WTC11 (cell line): Measurements from ENCODE around the gene LRRC47. TPM values are rescaled to one million over a fixed set of nuclear protein-coding genes. Genes with fewer than 3 reads are reported as not detected.

Experiments
- ATAC-seq: fragments of 200-7000 bp; cut with Tn5 transposase; 2 replicates; pipeline ENCODE4 v1.10.0; 2021; ENCODE audit warnings: mild to moderate bottlenecking, moderate library complexity
- CTCF ChIA-PET: fragments of 300-600 bp; sonication (Branson Sonifier 250); formaldehyde crosslinking; loops from one replicate; lab custom pipeline; 2021; ENCODE audit warnings: antibody characterized with exemption; lab: Charles Lee
- POLR2A ChIA-PET: fragments of 350-600 bp; sonication (Branson Sonifier 250); formaldehyde crosslinking; loops from one replicate; lab custom pipeline; 2021; ENCODE audit warnings: antibody characterized with exemption; lab: Charles Lee
- DNase-seq: peaks from one replicate; pipeline ENCODE4 v3.0.0; 2021; ENCODE audit warnings: low spot score
- H3K27ac Mint-ChIP-seq: 2 replicates; pipeline ENCODE4 v1.8.0; 2021; ENCODE audit warnings: mixed read lengths
- H3K27me3 Mint-ChIP-seq: 2 replicates; pipeline ENCODE4 v1.8.0; 2021; ENCODE audit warnings: low read depth, mild to moderate bottlenecking, moderate library complexity, mixed read lengths
- H3K36me3 Mint-ChIP-seq: 2 replicates; pipeline ENCODE4 v1.8.0; 2021; ENCODE audit warnings: mixed read lengths
- H3K4me1 Mint-ChIP-seq: 2 replicates; pipeline ENCODE4 v1.8.0; 2022; ENCODE audit warnings: mixed read lengths
- H3K4me3 Mint-ChIP-seq: 2 replicates; pipeline ENCODE4 v1.8.0; 2021; ENCODE audit warnings: mild to moderate bottlenecking, moderate library complexity, mixed read lengths
- H3K9me3 Mint-ChIP-seq: 2 replicates; pipeline ENCODE4 v1.8.0; 2021; ENCODE audit warnings: mixed read lengths
- AFF4 ChIP-seq: sonication (generic); formaldehyde crosslinking; IDR thresholded peaks from 2 replicates; pipeline ENCODE4 v1.8.1; 2023; ENCODE audit warnings: mild to moderate bottlenecking, missing genetic modification reagents, borderline replicate concordance
- ATF3 ChIP-seq: sonication (generic); formaldehyde crosslinking; conservative IDR thresholded peaks from 2 replicates; pipeline ENCODE4 v1.8.1; 2022; ENCODE audit warnings: mild to moderate bottlenecking, missing genetic modification reagents
- FOXJ3 ChIP-seq: sonication (generic); formaldehyde crosslinking; IDR thresholded peaks from 2 replicates; pipeline ENCODE4 v1.9.0; 2021; ENCODE audit warnings: missing genetic modification reagents, mild to moderate bottlenecking, borderline replicate concordance
- FOXK1 ChIP-seq: sonication (generic); formaldehyde crosslinking; IDR thresholded peaks from 2 replicates; pipeline ENCODE4 v1.8.0; 2022; ENCODE audit warnings: mild to moderate bottlenecking, moderate library complexity, missing genetic modification reagents
- FOXP1 ChIP-seq: sonication (generic); formaldehyde crosslinking; IDR thresholded peaks from 2 replicates; pipeline ENCODE4 v1.8.0; 2022; ENCODE audit warnings: missing genetic modification reagents, mild to moderate bottlenecking, moderate library complexity, borderline replicate concordance
- HMGXB4 ChIP-seq: sonication (generic); formaldehyde crosslinking; IDR thresholded peaks from 2 replicates; pipeline ENCODE4 v1.8.1; 2023; ENCODE audit warnings: mild to moderate bottlenecking, moderate library complexity, missing genetic modification reagents
- IRF2 ChIP-seq: sonication (generic); formaldehyde crosslinking; IDR thresholded peaks from 2 replicates; pipeline ENCODE4 v1.8.0; 2022; ENCODE audit warnings: low read depth, missing genetic modification reagents, borderline replicate concordance
- JUN ChIP-seq: sonication (generic); formaldehyde crosslinking; IDR thresholded peaks from 2 replicates; pipeline ENCODE4 v1.8.0; 2023; ENCODE audit warnings: mild to moderate bottlenecking, missing genetic modification reagents
- NR3C1 ChIP-seq: sonication (generic); formaldehyde crosslinking; conservative IDR thresholded peaks from 2 replicates; pipeline ENCODE4 v1.8.1; 2023; ENCODE audit warnings: low read depth, mild to moderate bottlenecking, missing genetic modification reagents
- TEAD1 ChIP-seq: sonication (generic); formaldehyde crosslinking; IDR thresholded peaks from 2 replicates; pipeline ENCODE4 v1.8.0; 2022; ENCODE audit warnings: mild to moderate bottlenecking, missing genetic modification reagents
- TEAD4 ChIP-seq: sonication (generic); formaldehyde crosslinking; IDR thresholded peaks from 2 replicates; pipeline ENCODE4 v1.8.0; 2022; ENCODE audit warnings: mild to moderate bottlenecking, missing genetic modification reagents
- ZNF219 ChIP-seq: sonication (generic); formaldehyde crosslinking; IDR thresholded peaks from 2 replicates; pipeline ENCODE4 v1.8.0; 2023; ENCODE audit warnings: missing genetic modification reagents, mild to moderate bottlenecking, borderline replicate concordance
- ZNF232 ChIP-seq: sonication (generic); formaldehyde crosslinking; IDR thresholded peaks from 2 replicates; pipeline ENCODE4 v1.8.0; 2022; ENCODE audit warnings: mild to moderate bottlenecking, missing genetic modification reagents
- ZNF416 ChIP-seq: fragments of 250-450 bp; sonication (Bioruptor Pico); IDR thresholded peaks from 2 replicates; pipeline ENCODE4 v1.9.0; 2021; ENCODE audit warnings: mild to moderate bottlenecking, inconsistent platforms
- ZNF671 ChIP-seq: fragments of 250-450 bp; sonication (Bioruptor Pico); IDR thresholded peaks from 2 replicates; pipeline ENCODE4 v1.8.0; 2021; ENCODE audit warnings: mild to moderate bottlenecking
- total RNA-seq: library from RNA; stranded (reverse); gene quantifications from 3 replicates; pipeline ENCODE4 v1.2.3, GENCODE V29; 2021
- TF ChIP-seq, protein P1 (sequence below): fragments of 250-450 bp; sonication (Bioruptor Pico); IDR thresholded peaks from 2 replicates; pipeline ENCODE4 v1.9.0; 2021; ENCODE audit warnings: mild to moderate bottlenecking, borderline replicate concordance
- TF ChIP-seq, protein P2 (sequence below): sonication (generic); formaldehyde crosslinking; IDR thresholded peaks from 2 replicates; pipeline ENCODE4 v1.8.0; 2022; ENCODE audit warnings: missing genetic modification reagents
- TF ChIP-seq, protein P3 (sequence below): sonication (generic); formaldehyde crosslinking; IDR thresholded peaks from 2 replicates; pipeline ENCODE4 v1.8.0; 2022; ENCODE audit warnings: mild to moderate bottlenecking, missing genetic modification reagents
- TF ChIP-seq, protein P4 (sequence below): sonication (generic); formaldehyde crosslinking; IDR thresholded peaks from 2 replicates; pipeline ENCODE4 v1.8.0; 2022; ENCODE audit warnings: mild to moderate bottlenecking, missing genetic modification reagents

Gene LRRC47
- total RNA-seq, 1 experiment from 2014 or later = 92.4 TPM

DNA sequence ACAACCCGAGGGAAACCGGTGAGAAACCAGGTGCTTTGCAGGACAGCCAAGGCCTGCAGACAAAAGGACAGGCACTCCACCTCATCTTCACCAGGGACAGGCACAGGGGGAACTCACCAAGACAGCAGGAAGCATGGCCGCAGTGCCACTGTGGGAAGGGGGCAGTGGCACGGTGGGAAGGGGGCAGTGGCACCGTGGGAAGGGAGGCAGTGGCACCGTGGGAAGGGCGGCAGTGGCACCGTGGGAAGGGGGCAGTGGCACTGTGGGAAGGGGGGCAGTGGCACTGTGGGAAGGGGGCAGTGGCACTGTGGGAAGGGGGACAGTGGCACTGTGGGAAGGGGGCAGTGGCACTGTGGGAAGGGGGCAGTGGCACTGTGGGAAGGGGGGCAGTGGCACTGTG, 28.4 kb upstream of the LRRC47 start (continued):
- TF ChIP-seq, protein P1, sequence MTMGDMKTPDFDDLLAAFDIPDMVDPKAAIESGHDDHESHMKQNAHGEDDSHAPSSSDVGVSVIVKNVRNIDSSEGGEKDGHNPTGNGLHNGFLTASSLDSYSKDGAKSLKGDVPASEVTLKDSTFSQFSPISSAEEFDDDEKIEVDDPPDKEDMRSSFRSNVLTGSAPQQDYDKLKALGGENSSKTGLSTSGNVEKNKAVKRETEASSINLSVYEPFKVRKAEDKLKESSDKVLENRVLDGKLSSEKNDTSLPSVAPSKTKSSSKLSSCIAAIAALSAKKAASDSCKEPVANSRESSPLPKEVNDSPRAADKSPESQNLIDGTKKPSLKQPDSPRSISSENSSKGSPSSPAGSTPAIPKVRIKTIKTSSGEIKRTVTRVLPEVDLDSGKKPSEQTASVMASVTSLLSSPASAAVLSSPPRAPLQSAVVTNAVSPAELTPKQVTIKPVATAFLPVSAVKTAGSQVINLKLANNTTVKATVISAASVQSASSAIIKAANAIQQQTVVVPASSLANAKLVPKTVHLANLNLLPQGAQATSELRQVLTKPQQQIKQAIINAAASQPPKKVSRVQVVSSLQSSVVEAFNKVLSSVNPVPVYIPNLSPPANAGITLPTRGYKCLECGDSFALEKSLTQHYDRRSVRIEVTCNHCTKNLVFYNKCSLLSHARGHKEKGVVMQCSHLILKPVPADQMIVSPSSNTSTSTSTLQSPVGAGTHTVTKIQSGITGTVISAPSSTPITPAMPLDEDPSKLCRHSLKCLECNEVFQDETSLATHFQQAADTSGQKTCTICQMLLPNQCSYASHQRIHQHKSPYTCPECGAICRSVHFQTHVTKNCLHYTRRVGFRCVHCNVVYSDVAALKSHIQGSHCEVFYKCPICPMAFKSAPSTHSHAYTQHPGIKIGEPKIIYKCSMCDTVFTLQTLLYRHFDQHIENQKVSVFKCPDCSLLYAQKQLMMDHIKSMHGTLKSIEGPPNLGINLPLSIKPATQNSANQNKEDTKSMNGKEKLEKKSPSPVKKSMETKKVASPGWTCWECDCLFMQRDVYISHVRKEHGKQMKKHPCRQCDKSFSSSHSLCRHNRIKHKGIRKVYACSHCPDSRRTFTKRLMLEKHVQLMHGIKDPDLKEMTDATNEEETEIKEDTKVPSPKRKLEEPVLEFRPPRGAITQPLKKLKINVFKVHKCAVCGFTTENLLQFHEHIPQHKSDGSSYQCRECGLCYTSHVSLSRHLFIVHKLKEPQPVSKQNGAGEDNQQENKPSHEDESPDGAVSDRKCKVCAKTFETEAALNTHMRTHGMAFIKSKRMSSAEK = no peak
- TF ChIP-seq IRF2 (CRISPR knock-in tag) (no peak), TEAD4 (CRISPR knock-in tag) (no peak), FOXP1 (CRISPR knock-in tag) (no peak), TEAD1 (CRISPR knock-in tag) (no peak)

GRCh38 chr1:3822421-3822820, 26.1 kb upstream of the LRRC47 start:
- no peaks in the 10 kb centered on the region for H3K4me1 Mint-ChIP-seq
- TF ChIP-seq AFF4 (CRISPR knock-in tag) (no peak), ZNF671 (CRISPR knock-in tag) (no peak), ZNF416 (CRISPR knock-in tag) (no peak), FOXJ3 (CRISPR knock-in tag) (no peak), HMGXB4 (CRISPR knock-in tag) (no peak), NR3C1 (CRISPR knock-in tag) (no peak), ZNF232 (CRISPR knock-in tag) (no peak), ZNF219 (CRISPR knock-in tag) (no peak), ATF3 (CRISPR knock-in tag) (no peak), FOXK1 (CRISPR knock-in tag) (no peak), JUN (CRISPR knock-in tag) (no peak)
- TF ChIP-seq, protein P2, sequence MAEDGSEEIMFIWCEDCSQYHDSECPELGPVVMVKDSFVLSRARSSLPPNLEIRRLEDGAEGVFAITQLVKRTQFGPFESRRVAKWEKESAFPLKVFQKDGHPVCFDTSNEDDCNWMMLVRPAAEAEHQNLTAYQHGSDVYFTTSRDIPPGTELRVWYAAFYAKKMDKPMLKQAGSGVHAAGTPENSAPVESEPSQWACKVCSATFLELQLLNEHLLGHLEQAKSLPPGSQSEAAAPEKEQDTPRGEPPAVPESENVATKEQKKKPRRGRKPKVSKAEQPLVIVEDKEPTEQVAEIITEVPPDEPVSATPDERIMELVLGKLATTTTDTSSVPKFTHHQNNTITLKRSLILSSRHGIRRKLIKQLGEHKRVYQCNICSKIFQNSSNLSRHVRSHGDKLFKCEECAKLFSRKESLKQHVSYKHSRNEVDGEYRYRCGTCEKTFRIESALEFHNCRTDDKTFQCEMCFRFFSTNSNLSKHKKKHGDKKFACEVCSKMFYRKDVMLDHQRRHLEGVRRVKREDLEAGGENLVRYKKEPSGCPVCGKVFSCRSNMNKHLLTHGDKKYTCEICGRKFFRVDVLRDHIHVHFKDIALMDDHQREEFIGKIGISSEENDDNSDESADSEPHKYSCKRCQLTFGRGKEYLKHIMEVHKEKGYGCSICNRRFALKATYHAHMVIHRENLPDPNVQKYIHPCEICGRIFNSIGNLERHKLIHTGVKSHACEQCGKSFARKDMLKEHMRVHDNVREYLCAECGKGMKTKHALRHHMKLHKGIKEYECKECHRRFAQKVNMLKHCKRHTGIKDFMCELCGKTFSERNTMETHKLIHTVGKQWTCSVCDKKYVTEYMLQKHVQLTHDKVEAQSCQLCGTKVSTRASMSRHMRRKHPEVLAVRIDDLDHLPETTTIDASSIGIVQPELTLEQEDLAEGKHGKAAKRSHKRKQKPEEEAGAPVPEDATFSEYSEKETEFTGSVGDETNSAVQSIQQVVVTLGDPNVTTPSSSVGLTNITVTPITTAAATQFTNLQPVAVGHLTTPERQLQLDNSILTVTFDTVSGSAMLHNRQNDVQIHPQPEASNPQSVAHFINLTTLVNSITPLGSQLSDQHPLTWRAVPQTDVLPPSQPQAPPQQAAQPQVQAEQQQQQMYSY (CRISPR knock-in tag) = no peak
- TF ChIP-seq, protein P3, sequence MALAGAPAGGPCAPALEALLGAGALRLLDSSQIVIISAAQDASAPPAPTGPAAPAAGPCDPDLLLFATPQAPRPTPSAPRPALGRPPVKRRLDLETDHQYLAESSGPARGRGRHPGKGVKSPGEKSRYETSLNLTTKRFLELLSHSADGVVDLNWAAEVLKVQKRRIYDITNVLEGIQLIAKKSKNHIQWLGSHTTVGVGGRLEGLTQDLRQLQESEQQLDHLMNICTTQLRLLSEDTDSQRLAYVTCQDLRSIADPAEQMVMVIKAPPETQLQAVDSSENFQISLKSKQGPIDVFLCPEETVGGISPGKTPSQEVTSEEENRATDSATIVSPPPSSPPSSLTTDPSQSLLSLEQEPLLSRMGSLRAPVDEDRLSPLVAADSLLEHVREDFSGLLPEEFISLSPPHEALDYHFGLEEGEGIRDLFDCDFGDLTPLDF (CRISPR knock-in tag) = no peak
- TF ChIP-seq, protein P4, sequence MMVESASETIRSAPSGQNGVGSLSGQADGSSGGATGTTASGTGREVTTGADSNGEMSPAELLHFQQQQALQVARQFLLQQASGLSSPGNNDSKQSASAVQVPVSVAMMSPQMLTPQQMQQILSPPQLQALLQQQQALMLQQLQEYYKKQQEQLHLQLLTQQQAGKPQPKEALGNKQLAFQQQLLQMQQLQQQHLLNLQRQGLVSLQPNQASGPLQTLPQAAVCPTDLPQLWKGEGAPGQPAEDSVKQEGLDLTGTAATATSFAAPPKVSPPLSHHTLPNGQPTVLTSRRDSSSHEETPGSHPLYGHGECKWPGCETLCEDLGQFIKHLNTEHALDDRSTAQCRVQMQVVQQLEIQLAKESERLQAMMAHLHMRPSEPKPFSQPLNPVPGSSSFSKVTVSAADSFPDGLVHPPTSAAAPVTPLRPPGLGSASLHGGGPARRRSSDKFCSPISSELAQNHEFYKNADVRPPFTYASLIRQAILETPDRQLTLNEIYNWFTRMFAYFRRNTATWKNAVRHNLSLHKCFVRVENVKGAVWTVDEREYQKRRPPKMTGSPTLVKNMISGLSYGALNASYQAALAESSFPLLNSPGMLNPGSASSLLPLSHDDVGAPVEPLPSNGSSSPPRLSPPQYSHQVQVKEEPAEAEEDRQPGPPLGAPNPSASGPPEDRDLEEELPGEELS = no peak

More at GRCh38 chr1:3822421-3822820, 26.1 kb upstream of the LRRC47 start:
- Mint-ChIP-seq H3K27me3 (no peaks in the 10 kb centered on the region), H3K27ac (no peak overlapping the region), H3K9me3 (no peaks in the 10 kb centered on the region), H3K4me3 (no peak overlapping the region), H3K36me3 (peaks cover 16% of the 10 kb centered on the region)
- ATAC-seq (no peak), DNase-seq (no peak)
- POLR2A ChIA-PET = no interaction called here
- CTCF ChIA-PET = interaction anchor here (0.7 kb wide), 1 partner anchor 397 kb away, joined by 3 read pairs; no protein-coding TSS in a partner anchor
